ENCODE results near the gene CACNA1G.

The CACNA1G gene

DNA sequence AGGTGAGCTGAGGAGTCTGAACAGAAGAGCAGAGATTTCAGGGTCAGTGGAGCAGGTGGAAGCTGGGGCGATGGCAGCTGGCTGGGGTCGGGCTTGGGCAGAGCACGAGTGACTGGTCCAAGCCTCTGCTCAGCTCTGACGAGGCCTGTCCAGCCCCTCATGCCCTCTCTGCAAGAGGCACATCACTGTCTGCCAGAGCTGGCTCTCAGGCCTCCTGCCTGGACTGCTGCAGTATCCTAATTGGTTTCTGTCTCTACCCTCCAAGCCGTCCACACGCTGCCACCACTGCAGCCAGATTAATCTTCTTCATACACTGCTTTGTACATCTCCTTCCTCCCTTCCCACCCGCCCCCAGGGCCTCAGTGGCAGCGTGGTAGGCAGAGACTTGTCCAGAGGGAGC is 25.4 kb downstream of the CACNA1G start:
- Histone ChIP-seq H3K27me3 (ENCODE audit: control insufficient read depth, low read length) (peaks cover 11% of the 10 kb centered on the region; the same call in 1 of the 2 replicates), H4K20me1 (ENCODE audit: control insufficient read depth, insufficient read depth, low read depth, low read length) (no peaks in the 10 kb centered on the region), H3F3A (ENCODE audit: control insufficient read depth, insufficient read depth) (no peaks in the 10 kb centered on the region), H3K4me2 (ENCODE audit: low read length) (no peak overlapping the region), H3K79me2 (ENCODE audit: control insufficient read depth, low read length) (no peaks in the 10 kb centered on the region), H3K4me1 (ENCODE audit: control insufficient read depth, low read length) (no peaks in the 10 kb centered on the region), H3K9me2 (replicated peaks; ENCODE audit: control insufficient read depth, low read length) (no peaks in the 10 kb centered on the region), H3K4me3 (ENCODE audit: low read length) (no peak overlapping the region), H3K27ac (ENCODE audit: low read depth, low read length) (no peak overlapping the region), H3K36me3 (ENCODE audit: control insufficient read depth, low read length) (no peaks in the 10 kb centered on the region), H3K9me3 (ENCODE audit: control insufficient read depth, insufficient read depth, low read length) (no peaks in the 10 kb centered on the region)
- TF ChIP-seq CTCF (IDR thresholded peaks at IDR 0.05; ENCODE audit: low read depth, low read length, poor library complexity, severe bottlenecking) (no peak), EZH2phosphoT487 (IDR thresholded peaks at IDR 0.05; ENCODE audit: borderline replicate concordance, low read length) (no peak)

DNA sequence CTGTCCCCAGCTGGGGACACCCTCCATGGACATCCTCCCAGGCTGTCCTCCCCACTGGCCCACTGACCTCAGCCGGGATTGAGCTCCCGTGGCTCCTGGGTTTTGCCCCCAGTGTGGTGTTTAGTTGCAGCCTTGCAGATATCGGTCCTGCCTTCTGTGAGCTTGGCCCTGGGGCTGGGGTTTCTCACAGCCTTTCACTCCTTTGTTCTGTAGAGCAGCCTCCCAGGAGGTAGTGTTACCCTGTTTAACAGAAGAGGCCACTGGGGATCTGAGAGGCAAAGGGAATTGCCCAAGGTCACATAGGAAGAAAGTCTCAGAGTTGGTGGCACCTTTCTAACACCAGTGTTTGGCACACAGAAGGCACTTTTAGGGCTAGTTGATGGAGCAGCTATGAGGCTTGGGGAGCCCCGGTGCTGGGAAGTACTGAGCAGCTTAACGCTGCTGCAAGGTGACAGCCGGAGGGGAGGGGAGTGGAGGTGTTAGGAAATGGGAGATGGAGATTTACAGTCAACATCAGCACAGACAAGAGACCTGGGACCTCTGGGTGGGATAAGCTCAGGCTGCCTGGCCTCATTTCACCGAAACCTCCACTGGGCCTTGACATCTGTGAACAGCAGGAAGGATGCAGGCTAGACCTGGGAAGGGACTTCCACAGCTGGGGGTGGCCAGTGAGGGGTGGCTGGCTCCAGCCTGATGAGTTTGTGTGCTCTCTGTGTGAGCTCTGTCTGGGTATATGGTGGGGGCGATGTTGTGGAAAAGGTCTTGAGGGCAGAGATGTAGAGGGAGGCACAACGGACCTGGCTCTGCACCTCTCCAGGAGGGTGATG is 26.1 kb downstream of the CACNA1G start:
- Histone ChIP-seq H3K79me2 (ENCODE audit: control insufficient read depth, low read length) (no peaks in the 10 kb centered on the region), H3K27me3 (ENCODE audit: control insufficient read depth, low read length) (peaks cover 11% of the 10 kb centered on the region; the same call in 1 of the 2 replicates), H3K9me2 (replicated peaks; ENCODE audit: control insufficient read depth, low read length) (no peaks in the 10 kb centered on the region), H3K4me1 (ENCODE audit: control insufficient read depth, low read length) (no peaks in the 10 kb centered on the region), H4K20me1 (ENCODE audit: control insufficient read depth, insufficient read depth, low read depth, low read length) (no peaks in the 10 kb centered on the region), H3F3A (ENCODE audit: control insufficient read depth, insufficient read depth) (no peaks in the 10 kb centered on the region), H3K9me3 (ENCODE audit: control insufficient read depth, insufficient read depth, low read length) (no peaks in the 10 kb centered on the region), H3K36me3 (ENCODE audit: control insufficient read depth, low read length) (no peaks in the 10 kb centered on the region), H3K27ac (ENCODE audit: low read depth, low read length) (no peak overlapping the region), H3K4me3 (ENCODE audit: low read length) (no peak overlapping the region), H3K4me2 (ENCODE audit: low read length) (no peak overlapping the region)
- TF ChIP-seq CTCF (IDR thresholded peaks at IDR 0.05; ENCODE audit: low read depth, low read length, poor library complexity, severe bottlenecking) = no peak

- H4K20me1 ChIP-seq (ENCODE audit: control insufficient read depth, insufficient read depth, low read depth, low read length) = no peaks in the 10 kb centered on the region
- no peaks in the 10 kb centered on the region for H3K9me2 ChIP-seq (replicated peaks; ENCODE audit: control insufficient read depth, low read length)
- H3K4me3 ChIP-seq (ENCODE audit: low read length) = no peak overlapping the region
- peaks cover 11% of the 10 kb centered on the region; the same call in 1 of the 2 replicates for H3K27me3 ChIP-seq (ENCODE audit: control insufficient read depth, low read length)
- H3K9me3 ChIP-seq (ENCODE audit: control insufficient read depth, insufficient read depth, low read length) = no peaks in the 10 kb centered on the region
- H3K4me1 ChIP-seq (ENCODE audit: control insufficient read depth, low read length) = no peaks in the 10 kb centered on the region
- no peaks in the 10 kb centered on the region for H3K79me2 ChIP-seq (ENCODE audit: control insufficient read depth, low read length)
- no peak for TF ChIP-seq CTCF (IDR thresholded peaks at IDR 0.05; ENCODE audit: low read depth, low read length, poor library complexity, severe bottlenecking)
- TF ChIP-seq EZH2phosphoT487 (IDR thresholded peaks at IDR 0.05; ENCODE audit: borderline replicate concordance, low read length) = no peak
- no peak overlapping the region for H3K4me2 ChIP-seq (ENCODE audit: low read length)
- H3F3A ChIP-seq (ENCODE audit: control insufficient read depth, insufficient read depth) = no peaks in the 10 kb centered on the region
- no peak overlapping the region for H3K27ac ChIP-seq (ENCODE audit: low read depth, low read length)
- H3K36me3 ChIP-seq (ENCODE audit: control insufficient read depth, low read length) = no peaks in the 10 kb centered on the region
Measured at GRCh38 chr17:50587571-50587970, 27.1 kb downstream of the CACNA1G start.
